Activated T-cell treated with anti-CD3 and anti-CD28 coated beads, Interleukin-2, amount 50 U/mL, for 24 hours (primary cell): ENCODE results near the gene TRPM3.

Experiments
- DNase-seq: peaks from one replicate; pipeline ENCODE4 v3.0.0-alpha.2; 2020
- H3K27ac Mint-ChIP-seq: 2 replicates; pipeline ENCODE4 v1.8.0; 2020; ENCODE audit warnings: mild to moderate bottlenecking, mixed read lengths
- H3K27me3 Mint-ChIP-seq: 2 replicates; pipeline ENCODE4 v1.8.0; 2020; ENCODE audit warnings: mixed read lengths
- H3K36me3 Mint-ChIP-seq: 2 replicates; pipeline ENCODE4 v1.8.0; 2020; ENCODE audit warnings: low read depth, mixed read lengths
- H3K4me1 Mint-ChIP-seq: 2 replicates; pipeline ENCODE4 v1.8.0; 2020; ENCODE audit warnings: low read depth, mixed read lengths
- H3K4me3 Mint-ChIP-seq: 2 replicates; pipeline ENCODE4 v1.8.0; 2020; ENCODE audit warnings: mild to moderate bottlenecking, moderate library complexity, mixed read lengths
- H3K9me3 Mint-ChIP-seq: 2 replicates; pipeline ENCODE4 v1.8.0; 2020; ENCODE audit warnings: mixed read lengths

Gene TRPM3

DNA sequence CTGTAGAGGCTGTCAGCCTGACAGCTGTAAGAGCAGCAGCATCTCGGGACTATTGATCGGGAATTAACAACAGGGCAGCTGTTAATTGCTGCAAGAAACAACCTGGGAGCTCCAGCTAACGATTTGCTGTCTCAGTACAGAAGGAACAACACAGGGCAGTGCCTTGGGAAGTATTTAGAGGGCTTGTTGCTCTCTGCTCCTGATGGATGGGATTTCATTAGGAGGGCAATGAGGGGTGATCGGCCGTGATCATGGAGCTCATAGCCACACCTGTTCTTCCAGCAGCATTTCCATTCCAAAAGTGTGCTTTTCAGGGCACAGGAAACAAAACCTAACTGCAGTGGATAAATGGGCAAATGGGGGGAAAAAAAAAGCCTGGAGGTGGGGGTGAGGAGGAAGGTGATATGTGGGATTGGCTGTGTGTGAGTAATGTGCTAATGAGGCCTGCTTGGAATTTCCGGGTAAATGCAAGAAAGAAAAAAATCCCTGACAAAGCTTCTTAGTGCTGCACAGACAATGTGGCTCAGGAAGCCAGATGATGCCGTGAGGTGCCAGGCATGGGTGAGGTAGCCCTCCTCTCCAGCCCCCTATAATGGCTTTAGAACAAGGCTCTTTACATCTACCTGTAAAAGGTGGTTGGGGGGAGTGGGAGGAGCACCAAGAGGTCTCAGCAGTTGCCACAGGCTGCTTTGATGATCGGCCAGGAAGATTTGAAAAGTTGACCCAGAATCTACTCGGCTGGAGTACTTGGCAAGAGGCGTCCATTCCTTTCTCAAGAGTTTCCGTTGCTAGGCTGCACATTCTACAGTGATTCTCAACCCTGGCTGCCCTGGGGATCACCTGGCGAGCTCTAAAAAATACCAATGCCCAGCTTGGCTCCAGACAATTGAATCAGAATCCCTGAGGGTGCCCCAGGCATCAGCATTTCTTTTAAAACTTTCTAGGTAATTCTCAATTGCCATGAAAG, 567.4 kb downstream of the TRPM3 start:
- Mint-ChIP-seq H3K27ac (no peak overlapping the region), H3K4me1 (peaks cover 9% of the 10 kb centered on the region), H3K9me3 (no peaks in the 10 kb centered on the region)

DNA sequence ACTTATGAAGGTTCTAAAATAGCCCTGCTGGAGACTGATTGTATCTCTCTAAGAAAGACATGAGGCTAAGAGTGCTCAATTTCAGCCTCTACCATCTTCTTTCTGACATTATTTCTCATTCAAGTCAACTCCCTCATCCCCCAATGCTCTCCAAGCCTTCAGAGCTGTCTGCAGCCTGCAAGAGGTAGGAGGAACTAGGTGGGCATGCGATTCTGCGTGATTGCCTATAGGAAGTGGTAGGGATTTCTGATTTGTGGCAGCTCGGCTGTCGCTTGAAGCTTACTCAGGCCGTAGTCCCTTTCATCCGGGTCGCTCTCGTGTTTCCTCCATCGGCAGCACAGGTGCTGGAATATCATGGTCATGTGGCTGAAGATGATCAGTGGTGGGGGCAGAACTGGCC, 568.9 kb downstream of the TRPM3 start:
- Mint-ChIP-seq H3K4me1 (peaks cover 6% of the 10 kb centered on the region), H3K27me3 (no peaks in the 10 kb centered on the region), H3K4me3 (no peak overlapping the region), H3K36me3 (no peaks in the 10 kb centered on the region), H3K9me3 (no peaks in the 10 kb centered on the region), H3K27ac (no peak overlapping the region)
- DNase-seq, result no peak

More for the DNA sequence above, 567.4 kb downstream of the TRPM3 start:
- DNase-seq, result no peak
- Mint-ChIP-seq H3K36me3 (no peaks in the 10 kb centered on the region), H3K4me3 (no peak overlapping the region), H3K27me3 (no peaks in the 10 kb centered on the region)

DNA sequence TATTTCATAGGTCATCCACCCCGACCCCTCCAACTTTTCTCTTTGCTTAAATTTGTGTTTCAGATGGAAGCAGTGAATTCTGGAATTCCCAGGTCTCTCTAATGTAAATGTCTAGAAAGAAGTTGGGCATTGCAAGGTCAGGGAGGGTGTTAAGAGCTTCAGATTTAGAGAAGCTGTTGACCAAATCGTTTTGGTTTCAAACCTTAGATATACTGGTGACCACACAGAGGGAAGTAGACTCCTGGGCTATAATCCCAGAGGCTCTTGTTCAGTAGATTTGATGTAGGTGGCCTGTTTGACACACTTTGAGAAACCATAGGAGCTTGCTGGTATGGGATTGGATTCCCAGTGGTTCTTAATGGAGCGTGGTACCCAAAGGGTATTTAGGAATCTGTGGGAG, 569.6 kb downstream of the TRPM3 start:
- Mint-ChIP-seq H3K27ac (no peak overlapping the region), H3K4me1 (peaks cover 6% of the 10 kb centered on the region), H3K27me3 (no peaks in the 10 kb centered on the region), H3K4me3 (no peak overlapping the region), H3K36me3 (no peaks in the 10 kb centered on the region), H3K9me3 (no peaks in the 10 kb centered on the region)
- no peak for DNase-seq

DNA sequence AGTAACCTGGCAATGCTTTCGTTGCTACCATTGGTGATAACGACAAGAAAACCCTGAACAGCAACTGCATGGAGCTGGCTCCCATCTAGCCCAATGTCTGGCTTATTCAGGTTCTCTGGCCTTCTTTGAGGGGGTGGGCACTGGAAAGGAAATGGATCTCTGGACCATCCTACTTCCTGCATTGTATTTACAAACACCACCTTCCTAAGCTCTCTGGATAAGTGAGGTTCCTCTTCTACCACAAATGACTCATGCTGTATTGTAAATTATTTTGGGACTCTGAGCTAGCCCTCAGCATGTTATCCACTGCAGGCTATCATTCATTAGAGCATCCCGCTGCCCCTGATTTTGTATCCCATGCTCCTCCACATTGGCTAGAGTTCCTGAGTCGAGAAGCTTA, 570.0 kb downstream of the TRPM3 start:
- Mint-ChIP-seq H3K27ac (no peak overlapping the region), H3K27me3 (no peaks in the 10 kb centered on the region), H3K36me3 (no peaks in the 10 kb centered on the region), H3K4me3 (no peak overlapping the region), H3K4me1 (peaks cover 6% of the 10 kb centered on the region), H3K9me3 (no peaks in the 10 kb centered on the region)
- no peak for DNase-seq

DNA sequence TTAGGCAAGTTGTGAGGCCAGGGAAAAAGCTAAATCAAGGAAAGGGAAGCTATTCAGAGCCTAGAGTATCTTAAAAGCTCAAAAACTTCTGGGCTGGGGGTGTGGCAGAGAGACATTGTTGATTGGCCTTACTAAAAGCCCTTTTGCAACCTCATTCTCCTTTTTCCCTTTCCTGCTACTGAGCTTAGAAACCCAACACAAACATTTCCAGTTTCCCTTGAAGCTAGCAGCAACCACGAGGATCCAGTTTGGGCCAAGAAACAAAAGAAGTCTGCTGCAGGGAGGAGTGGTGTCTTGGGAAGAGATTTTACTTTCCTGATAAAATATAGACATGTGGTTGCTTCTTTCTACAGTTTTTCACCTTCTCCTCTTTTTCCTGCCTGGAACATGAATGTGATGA, 571.5 kb downstream of the TRPM3 start:
- no peak for DNase-seq
- no peaks in the 10 kb centered on the region for H3K27me3 Mint-ChIP-seq

DNA sequence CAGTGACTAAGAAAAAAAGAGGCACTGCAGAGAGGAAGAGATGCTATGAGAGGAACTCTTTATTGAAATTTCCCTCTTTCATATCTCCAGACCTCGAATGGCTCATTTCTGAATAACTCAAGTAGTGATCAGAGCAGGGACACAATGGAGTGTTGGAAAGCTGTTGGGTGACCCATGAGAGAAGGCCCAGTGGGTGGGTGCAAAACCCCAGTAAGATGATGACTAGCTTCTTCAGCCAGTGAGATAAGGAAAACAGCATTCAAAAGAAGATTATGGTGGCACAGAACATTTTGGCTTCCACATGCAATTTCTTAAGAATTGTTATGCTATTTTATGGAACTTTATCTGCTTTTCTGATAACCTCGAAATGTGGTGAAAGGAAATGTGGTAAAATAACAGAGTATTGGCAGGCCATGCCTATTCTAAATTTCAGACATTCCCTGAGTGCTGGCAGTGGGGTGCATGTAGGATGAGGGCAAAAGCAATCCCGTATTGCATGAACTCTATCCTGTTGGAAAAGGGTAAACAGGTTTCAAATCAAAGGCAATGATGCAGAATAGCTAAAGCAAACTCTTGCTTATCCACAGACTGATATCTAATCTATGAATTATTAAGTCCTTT, 579.0 kb downstream of the TRPM3 start:
- no peaks in the 10 kb centered on the region for H3K4me1 Mint-ChIP-seq
- H3K27ac Mint-ChIP-seq, result no peak overlapping the region
- H3K36me3 Mint-ChIP-seq, result no peaks in the 10 kb centered on the region

More for the DNA sequence above, 571.5 kb downstream of the TRPM3 start:
- H3K4me3 Mint-ChIP-seq, result no peak overlapping the region
- peaks cover 6% of the 10 kb centered on the region for H3K4me1 Mint-ChIP-seq
- H3K9me3 Mint-ChIP-seq, result no peaks in the 10 kb centered on the region
- no peaks in the 10 kb centered on the region for H3K36me3 Mint-ChIP-seq
- no peak overlapping the region for H3K27ac Mint-ChIP-seq

DNA sequence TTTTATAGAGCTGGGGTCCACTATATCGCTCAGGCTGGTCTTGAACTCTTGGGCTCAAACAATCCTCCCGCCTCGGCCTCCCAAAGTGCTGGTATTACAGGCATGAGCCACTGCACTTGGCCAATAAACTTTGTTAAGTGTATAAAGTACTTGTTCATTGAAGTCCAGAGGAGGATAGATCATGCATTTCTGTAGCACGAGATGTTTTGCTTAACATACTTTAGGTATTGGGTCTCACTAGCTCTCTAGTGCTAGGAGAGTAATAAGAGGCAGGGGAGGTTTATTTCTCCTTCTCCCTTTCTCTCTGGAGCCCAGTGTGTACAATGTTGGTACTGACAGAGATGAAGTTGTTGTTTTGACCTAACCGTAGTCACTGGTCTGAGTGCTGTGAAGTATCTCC, 581.4 kb downstream of the TRPM3 start:
- no peak overlapping the region for H3K27ac Mint-ChIP-seq
- no peaks in the 10 kb centered on the region for H3K9me3 Mint-ChIP-seq
- H3K4me1 Mint-ChIP-seq, result no peaks in the 10 kb centered on the region
- H3K4me3 Mint-ChIP-seq, result no peak overlapping the region
- no peaks in the 10 kb centered on the region for H3K36me3 Mint-ChIP-seq
- DNase-seq, result no peak
- H3K27me3 Mint-ChIP-seq, result no peaks in the 10 kb centered on the region

More for the DNA sequence above, 579.0 kb downstream of the TRPM3 start:
- Mint-ChIP-seq H3K9me3 (no peaks in the 10 kb centered on the region), H3K4me3 (no peak overlapping the region), H3K27me3 (no peaks in the 10 kb centered on the region)
- no peak for DNase-seq

DNA sequence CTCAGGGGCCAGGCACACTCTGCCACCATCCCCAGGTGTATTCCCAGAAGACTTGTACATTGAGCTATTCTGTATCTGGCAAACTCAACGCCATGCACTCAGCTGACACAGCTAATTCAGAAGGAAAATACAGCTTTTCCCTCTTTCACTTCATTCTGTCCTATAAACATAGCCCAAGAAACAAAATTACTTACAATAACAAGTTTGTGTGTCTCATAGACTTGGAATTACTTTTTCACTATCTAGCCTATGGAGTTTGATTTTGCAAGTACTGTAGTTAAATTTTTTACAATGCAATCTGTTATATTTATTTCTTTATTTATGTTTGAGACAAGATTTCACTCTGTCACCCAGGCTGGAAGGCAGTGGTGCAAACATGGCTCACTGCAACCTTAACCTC, 581.9 kb downstream of the TRPM3 start:
- H3K36me3 Mint-ChIP-seq, result no peaks in the 10 kb centered on the region
- H3K4me3 Mint-ChIP-seq, result no peak overlapping the region
- no peak for DNase-seq
- H3K4me1 Mint-ChIP-seq, result no peaks in the 10 kb centered on the region
- H3K9me3 Mint-ChIP-seq, result no peaks in the 10 kb centered on the region
- H3K27ac Mint-ChIP-seq, result no peak overlapping the region
- H3K27me3 Mint-ChIP-seq, result no peaks in the 10 kb centered on the region

DNA sequence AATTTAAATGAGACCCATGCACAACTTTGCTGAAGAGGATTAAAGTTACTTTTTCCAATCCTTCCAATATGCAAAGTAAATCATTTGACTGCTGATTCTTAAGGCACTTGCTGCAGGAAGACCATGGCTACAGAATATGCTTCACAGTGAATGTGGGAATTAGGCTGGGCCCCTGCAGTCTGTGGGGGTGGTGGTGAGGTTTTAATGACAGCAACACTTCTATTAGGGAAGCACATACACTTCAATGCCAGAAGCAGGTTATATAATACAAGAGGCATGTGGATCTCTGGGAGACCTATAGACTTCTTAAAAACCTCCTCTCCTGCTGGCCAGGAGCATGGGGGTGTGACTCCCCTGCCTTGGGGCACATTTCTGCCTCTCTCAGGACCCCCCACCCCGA, 582.4 kb downstream of the TRPM3 start:
- no peaks in the 10 kb centered on the region for H3K36me3 Mint-ChIP-seq
- no peaks in the 10 kb centered on the region for H3K9me3 Mint-ChIP-seq
- peaks cover 1% of the 10 kb centered on the region for H3K4me1 Mint-ChIP-seq
- H3K4me3 Mint-ChIP-seq, result no peak overlapping the region
- H3K27me3 Mint-ChIP-seq, result no peaks in the 10 kb centered on the region
- H3K27ac Mint-ChIP-seq, result no peak overlapping the region
- DNase-seq, result no peak

DNA sequence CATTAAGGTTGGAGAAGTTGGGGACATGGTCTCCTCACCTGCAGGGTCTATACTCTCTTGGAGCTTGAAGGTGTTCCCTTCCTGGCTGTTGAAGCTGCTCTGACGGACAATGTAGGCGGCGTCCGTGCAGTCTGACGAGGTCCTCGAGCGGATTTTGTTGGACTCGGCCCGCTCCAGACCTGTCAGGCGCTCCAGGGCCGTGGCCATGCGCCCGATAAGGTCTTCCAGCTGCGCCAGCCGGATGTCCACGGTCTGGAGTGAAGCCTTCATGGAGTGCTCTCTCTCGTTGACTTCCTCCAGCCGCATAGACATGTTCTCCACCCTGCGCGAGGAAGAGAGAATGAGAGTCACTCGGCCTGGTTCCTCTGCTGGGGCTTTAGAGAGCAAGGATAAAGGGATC, 584.3 kb downstream of the TRPM3 start:
- Mint-ChIP-seq H3K9me3 (no peaks in the 10 kb centered on the region), H3K36me3 (no peaks in the 10 kb centered on the region), H3K4me3 (no peak overlapping the region), H3K27me3 (no peaks in the 10 kb centered on the region), H3K4me1 (peaks cover 15% of the 10 kb centered on the region), H3K27ac (no peak overlapping the region)
- DNase-seq, result no peak

DNA sequence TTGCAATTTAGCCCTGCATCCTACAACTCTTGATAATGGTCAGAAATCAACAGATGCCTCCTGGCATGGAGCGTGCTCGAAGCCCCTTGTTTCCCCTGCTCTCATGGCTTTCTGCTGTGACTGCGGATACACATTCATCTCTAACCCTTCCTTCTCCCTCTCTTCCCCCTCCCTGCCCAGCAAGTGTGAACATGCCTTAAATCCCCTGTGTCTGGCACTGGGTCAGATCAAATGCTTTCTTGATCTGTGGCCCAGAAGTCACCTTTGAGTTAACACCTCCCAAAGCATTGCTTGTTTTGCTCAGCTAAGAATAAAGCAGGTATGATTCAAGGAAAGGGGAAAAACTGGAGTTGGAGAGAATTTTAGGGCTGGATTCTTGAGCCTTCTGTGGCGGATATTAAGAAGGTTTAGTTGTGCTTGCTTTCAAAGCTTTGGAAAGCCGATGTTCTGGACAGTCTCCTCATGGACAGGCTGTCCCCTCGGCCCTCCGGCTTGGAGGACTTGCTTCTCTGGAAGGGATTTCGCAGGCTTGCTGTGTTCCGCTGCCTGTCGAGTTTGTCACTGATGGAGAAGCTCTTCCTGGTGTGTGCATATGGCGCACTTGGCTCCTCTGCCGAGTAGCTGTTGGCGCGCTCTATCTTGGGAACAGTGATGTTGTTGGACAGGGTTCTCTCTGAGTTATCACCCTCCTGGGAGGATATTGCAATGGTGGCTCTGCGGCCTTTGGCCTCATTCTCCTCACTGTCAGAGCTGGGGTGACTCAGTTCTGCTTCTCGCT, 585.7 kb downstream of the TRPM3 start:
- Mint-ChIP-seq H3K36me3 (no peaks in the 10 kb centered on the region), H3K4me3 (no peak overlapping the region)

DNA sequence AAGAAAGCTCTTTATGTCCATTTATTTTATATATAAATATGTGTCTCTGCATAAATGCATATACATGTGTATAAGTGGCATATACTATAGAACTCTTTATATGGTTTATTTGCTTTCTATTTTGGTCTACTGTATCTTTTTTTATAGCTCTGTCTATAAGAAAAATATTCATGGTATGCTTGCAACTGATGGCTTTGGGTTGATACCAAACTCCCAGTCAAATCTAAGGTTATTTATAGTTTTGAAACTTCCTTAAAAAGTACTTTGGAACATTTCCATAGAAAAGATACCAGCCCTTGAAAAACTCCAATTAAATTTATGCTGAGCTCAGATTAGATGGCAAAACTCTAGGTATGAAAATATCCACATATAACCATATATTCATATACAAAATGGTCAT, 587.0 kb downstream of the TRPM3 start:
- DNase-seq, result no peak
- Mint-ChIP-seq H3K27ac (no peak overlapping the region), H3K9me3 (no peaks in the 10 kb centered on the region), H3K27me3 (no peaks in the 10 kb centered on the region), H3K4me3 (no peak overlapping the region), H3K4me1 (peaks cover 23% of the 10 kb centered on the region), H3K36me3 (no peaks in the 10 kb centered on the region)

More for the DNA sequence above, 585.7 kb downstream of the TRPM3 start:
- Mint-ChIP-seq H3K27ac (no peak overlapping the region), H3K4me1 (peaks cover 18% of the 10 kb centered on the region), H3K27me3 (no peaks in the 10 kb centered on the region), H3K9me3 (no peaks in the 10 kb centered on the region)
- DNase-seq, result no peak

DNA sequence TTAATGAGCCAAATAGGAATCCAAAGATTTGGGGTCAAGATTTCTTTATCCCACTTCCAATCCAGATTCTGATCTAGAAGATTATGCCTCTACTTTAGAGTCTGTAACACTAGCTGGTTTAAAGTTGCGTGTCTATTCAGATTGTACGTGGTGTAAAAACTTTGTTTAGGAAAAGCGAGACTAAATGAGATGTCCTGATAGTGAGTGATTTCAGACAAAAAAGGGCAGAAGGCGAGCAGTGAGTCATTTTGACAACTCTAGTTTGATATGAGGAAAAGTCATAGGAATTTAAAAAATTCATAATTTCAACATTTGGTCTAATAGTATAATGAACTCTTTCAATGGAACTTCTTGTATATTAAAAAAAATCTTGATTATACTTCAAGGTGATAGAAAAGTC, 587.4 kb downstream of the TRPM3 start:
- Mint-ChIP-seq H3K4me1 (peaks cover 25% of the 10 kb centered on the region), H3K27ac (no peak overlapping the region), H3K4me3 (no peak overlapping the region), H3K36me3 (no peaks in the 10 kb centered on the region), H3K9me3 (no peaks in the 10 kb centered on the region), H3K27me3 (no peaks in the 10 kb centered on the region)
- DNase-seq, result no peak

DNA sequence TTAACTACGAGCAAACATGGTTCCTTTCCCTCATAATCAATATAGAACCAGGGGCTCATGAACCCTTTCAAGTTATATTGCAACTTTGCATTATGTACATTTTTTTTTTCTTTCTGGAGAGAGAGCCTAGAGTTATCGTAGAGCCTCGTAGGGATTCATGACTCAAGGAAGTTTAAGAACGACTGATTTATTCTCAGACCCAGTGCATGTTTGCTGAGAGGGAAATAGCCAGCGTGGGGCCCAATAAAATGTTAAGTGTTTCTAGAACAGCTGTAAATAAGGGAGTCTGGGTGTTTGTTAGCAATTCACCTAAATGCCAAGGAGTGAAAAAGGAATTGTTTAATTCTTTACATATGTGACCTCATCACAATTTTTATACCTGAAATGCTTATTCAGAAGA, 587.9 kb downstream of the TRPM3 start:
- DNase-seq, result no peak
- Mint-ChIP-seq H3K27ac (no peak overlapping the region), H3K4me3 (no peak overlapping the region), H3K9me3 (no peaks in the 10 kb centered on the region), H3K36me3 (no peaks in the 10 kb centered on the region), H3K4me1 (peaks cover 25% of the 10 kb centered on the region), H3K27me3 (no peaks in the 10 kb centered on the region)
